ENCODE measurements around the gene MIGA1.

The MIGA1 gene

GRCh38 chr1:77888081-77888780 is 108.8 kb downstream of the MIGA1 start, which contains the start of gene NEXN:
Gene NEXN (plus strand): TSS chr1:77888624. CDS start chr1:77916107, 27,483 bp downstream.
- no peaks in the 10 kb centered on the region for H3K27me3 ChIP-seq (ENCODE audit: low read depth, low read length)
- peak within 1 kb of the TSS; percentile 67 to 90 for H3K4me3 ChIP-seq (ENCODE audit: low read depth in 1 of 2, low read length in 2 of 2)
- peaks cover 0 to 20% of the 10 kb centered on the region in 2 donors for H3K36me3 ChIP-seq (ENCODE audit: control insufficient read depth in 1 of 2, insufficient read depth in 2 of 2, low read length in 2 of 2)
- peaks cover 0 to 4% of the 10 kb centered on the region in 2 donors for H3K4me1 ChIP-seq (ENCODE audit: control insufficient read depth in 1 of 2, insufficient read depth in 2 of 2, low read length in 2 of 2)
- no peaks in the 10 kb centered on the region for H3K9me3 ChIP-seq (ENCODE audit: control insufficient read depth in 1 of 2, low read length in 2 of 2)
- peak within 1 kb of the TSS; percentile 95 for H3K27ac ChIP-seq (ENCODE audit: low read length)

GRCh38 chr1:77888781-77889642 is 109.6 kb downstream of the MIGA1 start:
- H3K27me3 ChIP-seq (ENCODE audit: low read depth, low read length), result no peaks in the 10 kb centered on the region
- peak overlapping the region; percentile 94 for H3K27ac ChIP-seq (ENCODE audit: low read length)
- no peaks in the 10 kb centered on the region for H3K9me3 ChIP-seq (ENCODE audit: control insufficient read depth in 1 of 2, low read length in 2 of 2)
- peak overlapping the region; percentile 67 to 90 for H3K4me3 ChIP-seq (ENCODE audit: low read depth in 1 of 2, low read length in 2 of 2)
- peaks cover 0 to 4% of the 10 kb centered on the region in 2 donors for H3K4me1 ChIP-seq (ENCODE audit: control insufficient read depth in 1 of 2, insufficient read depth in 2 of 2, low read length in 2 of 2)
- H3K36me3 ChIP-seq (ENCODE audit: control insufficient read depth in 1 of 2, insufficient read depth in 2 of 2, low read length in 2 of 2), result peaks cover 0 to 20% of the 10 kb centered on the region in 2 donors

- H3K9me3 ChIP-seq (ENCODE audit: control insufficient read depth in 1 of 2, low read length in 2 of 2), result no peaks in the 10 kb centered on the region
- H3K27me3 ChIP-seq (ENCODE audit: low read depth, low read length), result no peaks in the 10 kb centered on the region
- peaks cover 0 to 20% of the 10 kb centered on the region in 2 donors for H3K36me3 ChIP-seq (ENCODE audit: control insufficient read depth in 1 of 2, insufficient read depth in 2 of 2, low read length in 2 of 2)
- peak overlapping the region; percentile 94 for H3K27ac ChIP-seq (ENCODE audit: low read length)
- H3K4me1 ChIP-seq (ENCODE audit: control insufficient read depth in 1 of 2, insufficient read depth in 2 of 2, low read length in 2 of 2), result peaks cover 0 to 4% of the 10 kb centered on the region in 2 donors
- peak overlapping the region; percentile 67 to 90 for H3K4me3 ChIP-seq (ENCODE audit: low read depth in 1 of 2, low read length in 2 of 2)
Measured at GRCh38 chr1:77889671-77890070, 110.2 kb downstream of the MIGA1 start.

DNA sequence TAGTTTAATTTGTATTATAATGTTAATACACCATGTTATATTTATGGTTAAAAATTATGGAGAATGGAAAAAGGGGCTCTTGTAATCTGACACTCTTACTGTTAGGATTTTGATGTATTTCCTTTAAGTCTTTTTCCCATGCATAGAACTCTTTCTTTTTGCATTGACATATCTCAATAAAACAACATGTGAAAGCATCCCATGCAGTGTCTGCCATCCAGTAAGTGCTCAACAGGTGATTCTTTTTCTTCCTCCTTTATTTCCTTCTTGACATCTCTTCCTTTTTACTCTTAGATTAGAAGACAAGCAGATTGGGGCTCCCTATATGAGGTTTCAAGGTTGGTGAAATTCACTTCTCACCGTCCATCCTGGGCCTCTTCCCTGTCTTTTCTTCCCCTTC is 111.8 kb downstream of the MIGA1 start:
- no peak overlapping the region for H3K4me3 ChIP-seq (ENCODE audit: low read depth in 1 of 2, low read length in 2 of 2)

GRCh38 chr1:77899647-77900320 is 120.3 kb downstream of the MIGA1 start:
- Histone ChIP-seq H3K27ac (ENCODE audit: low read length) (peak overlapping the region; percentile 5), H3K9me3 (ENCODE audit: control insufficient read depth in 1 of 2, low read length in 2 of 2) (no peaks in the 10 kb centered on the region), H3K27me3 (ENCODE audit: low read depth, low read length) (no peaks in the 10 kb centered on the region), H3K36me3 (ENCODE audit: control insufficient read depth in 1 of 2, insufficient read depth in 2 of 2, low read length in 2 of 2) (no peaks in the 10 kb centered on the region), H3K4me1 (ENCODE audit: control insufficient read depth in 1 of 2, insufficient read depth in 2 of 2, low read length in 2 of 2) (no peaks in the 10 kb centered on the region), H3K4me3 (ENCODE audit: low read depth in 1 of 2, low read length in 2 of 2) (peak overlapping the region in 1 of 2 donors; percentile 4)

More for the DNA sequence above, 111.8 kb downstream of the MIGA1 start:
- Histone ChIP-seq H3K27me3 (ENCODE audit: low read depth, low read length) (no peaks in the 10 kb centered on the region), H3K4me1 (ENCODE audit: control insufficient read depth in 1 of 2, insufficient read depth in 2 of 2, low read length in 2 of 2) (peaks cover 0 to 4% of the 10 kb centered on the region in 2 donors), H3K9me3 (ENCODE audit: control insufficient read depth in 1 of 2, low read length in 2 of 2) (no peaks in the 10 kb centered on the region), H3K36me3 (ENCODE audit: control insufficient read depth in 1 of 2, insufficient read depth in 2 of 2, low read length in 2 of 2) (peaks cover 0 to 20% of the 10 kb centered on the region in 2 donors), H3K27ac (ENCODE audit: low read length) (peak overlapping the region; percentile 29)

GRCh38 chr1:77900687-77901293 is 121.3 kb downstream of the MIGA1 start:
- Histone ChIP-seq H3K27ac (ENCODE audit: low read length) (peak overlapping the region; percentile 5), H3K27me3 (ENCODE audit: low read depth, low read length) (no peaks in the 10 kb centered on the region), H3K4me3 (ENCODE audit: low read depth in 1 of 2, low read length in 2 of 2) (peak overlapping the region in 1 of 2 donors; percentile 4), H3K9me3 (ENCODE audit: control insufficient read depth in 1 of 2, low read length in 2 of 2) (no peaks in the 10 kb centered on the region), H3K4me1 (ENCODE audit: control insufficient read depth in 1 of 2, insufficient read depth in 2 of 2, low read length in 2 of 2) (no peaks in the 10 kb centered on the region), H3K36me3 (ENCODE audit: control insufficient read depth in 1 of 2, insufficient read depth in 2 of 2, low read length in 2 of 2) (no peaks in the 10 kb centered on the region)

- no peak overlapping the region for H3K4me3 ChIP-seq (ENCODE audit: low read depth in 1 of 2, low read length in 2 of 2)
- H3K4me1 ChIP-seq (ENCODE audit: control insufficient read depth in 1 of 2, insufficient read depth in 2 of 2, low read length in 2 of 2), result no peaks in the 10 kb centered on the region
Measured at GRCh38 chr1:77905603-77906002, 126.2 kb downstream of the MIGA1 start.

GRCh38 chr1:77906019-77906545 is 126.6 kb downstream of the MIGA1 start:
- H3K27ac ChIP-seq (ENCODE audit: low read length), result no peak overlapping the region
- H3K36me3 ChIP-seq (ENCODE audit: control insufficient read depth in 1 of 2, insufficient read depth in 2 of 2, low read length in 2 of 2), result no peaks in the 10 kb centered on the region
- H3K9me3 ChIP-seq (ENCODE audit: control insufficient read depth in 1 of 2, low read length in 2 of 2), result no peaks in the 10 kb centered on the region
- H3K27me3 ChIP-seq (ENCODE audit: low read depth, low read length), result no peaks in the 10 kb centered on the region
- H3K4me1 ChIP-seq (ENCODE audit: control insufficient read depth in 1 of 2, insufficient read depth in 2 of 2, low read length in 2 of 2), result no peaks in the 10 kb centered on the region
- H3K4me3 ChIP-seq (ENCODE audit: low read depth in 1 of 2, low read length in 2 of 2), result no peak overlapping the region

More at GRCh38 chr1:77905603-77906002, 126.2 kb downstream of the MIGA1 start:
- Histone ChIP-seq H3K36me3 (ENCODE audit: control insufficient read depth in 1 of 2, insufficient read depth in 2 of 2, low read length in 2 of 2) (no peaks in the 10 kb centered on the region), H3K27me3 (ENCODE audit: low read depth, low read length) (no peaks in the 10 kb centered on the region), H3K9me3 (ENCODE audit: control insufficient read depth in 1 of 2, low read length in 2 of 2) (no peaks in the 10 kb centered on the region), H3K27ac (ENCODE audit: low read length) (no peak overlapping the region)

GRCh38 chr1:77906624-77907023 is 127.2 kb downstream of the MIGA1 start:
- H3K27me3 ChIP-seq (ENCODE audit: low read depth, low read length), result no peaks in the 10 kb centered on the region

GRCh38 chr1:77910116-77910515 is 130.7 kb downstream of the MIGA1 start:
- no peaks in the 10 kb centered on the region for H3K36me3 ChIP-seq (ENCODE audit: control insufficient read depth in 1 of 2, insufficient read depth in 2 of 2, low read length in 2 of 2)
- H3K27ac ChIP-seq (ENCODE audit: low read length), result no peak overlapping the region
- no peak overlapping the region for H3K4me3 ChIP-seq (ENCODE audit: low read depth in 1 of 2, low read length in 2 of 2)
- no peaks in the 10 kb centered on the region for H3K9me3 ChIP-seq (ENCODE audit: control insufficient read depth in 1 of 2, low read length in 2 of 2)
- no peaks in the 10 kb centered on the region for H3K27me3 ChIP-seq (ENCODE audit: low read depth, low read length)
- H3K4me1 ChIP-seq (ENCODE audit: control insufficient read depth in 1 of 2, insufficient read depth in 2 of 2, low read length in 2 of 2), result no peaks in the 10 kb centered on the region

More at GRCh38 chr1:77906624-77907023, 127.2 kb downstream of the MIGA1 start:
- no peaks in the 10 kb centered on the region for H3K4me1 ChIP-seq (ENCODE audit: control insufficient read depth in 1 of 2, insufficient read depth in 2 of 2, low read length in 2 of 2)
- H3K4me3 ChIP-seq (ENCODE audit: low read depth in 1 of 2, low read length in 2 of 2), result no peak overlapping the region
- no peak overlapping the region for H3K27ac ChIP-seq (ENCODE audit: low read length)
- H3K9me3 ChIP-seq (ENCODE audit: control insufficient read depth in 1 of 2, low read length in 2 of 2), result no peaks in the 10 kb centered on the region
- no peaks in the 10 kb centered on the region for H3K36me3 ChIP-seq (ENCODE audit: control insufficient read depth in 1 of 2, insufficient read depth in 2 of 2, low read length in 2 of 2)
